RKO (cell line): Measurements from ENCODE around the gene IER3.
"Not testable (repeated sequence)": the region's sequence is repeated elsewhere in the genome, so short reads cannot be mapped to it uniquely, and the experiment has no call there.

ENCODE experiments used
- DNase-seq: peaks from one replicate; pipeline ENCODE4 v3.0.0-alpha.2; 2016; ENCODE audit warnings: low spot score

The IER3 gene

GRCh38 chr6:30723843-30724741 lies 20.3 kb downstream of the IER3 start:
- not testable (repeated sequence) for DNase-seq

DNA sequence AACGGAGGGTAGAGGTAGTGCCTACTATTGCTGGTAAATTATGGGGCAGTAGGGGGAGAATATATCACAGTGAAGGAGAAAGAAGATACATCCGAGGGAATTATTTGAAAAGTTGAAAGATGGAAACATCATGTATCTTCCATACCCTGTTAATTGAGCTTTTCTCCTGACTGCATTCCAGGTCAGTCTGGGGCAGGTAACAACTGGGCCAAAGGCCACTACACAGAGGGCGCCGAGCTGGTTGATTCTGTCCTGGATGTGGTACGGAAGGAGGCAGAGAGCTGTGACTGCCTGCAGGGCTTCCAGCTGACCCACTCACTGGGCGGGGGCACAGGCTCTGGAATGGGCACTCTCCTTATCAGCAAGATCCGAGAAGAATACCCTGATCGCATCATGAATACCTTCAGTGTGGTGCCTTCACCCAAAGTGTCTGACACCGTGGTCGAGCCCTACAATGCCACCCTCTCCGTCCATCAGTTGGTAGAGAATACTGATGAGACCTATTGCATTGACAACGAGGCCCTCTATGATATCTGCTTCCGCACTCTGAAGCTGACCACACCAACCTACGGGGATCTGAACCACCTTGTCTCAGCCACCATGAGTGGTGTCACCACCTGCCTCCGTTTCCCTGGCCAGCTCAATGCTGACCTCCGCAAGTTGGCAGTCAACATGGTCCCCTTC lies 21.0 kb downstream of the IER3 start:
- DNase-seq = not testable (repeated sequence)

DNA sequence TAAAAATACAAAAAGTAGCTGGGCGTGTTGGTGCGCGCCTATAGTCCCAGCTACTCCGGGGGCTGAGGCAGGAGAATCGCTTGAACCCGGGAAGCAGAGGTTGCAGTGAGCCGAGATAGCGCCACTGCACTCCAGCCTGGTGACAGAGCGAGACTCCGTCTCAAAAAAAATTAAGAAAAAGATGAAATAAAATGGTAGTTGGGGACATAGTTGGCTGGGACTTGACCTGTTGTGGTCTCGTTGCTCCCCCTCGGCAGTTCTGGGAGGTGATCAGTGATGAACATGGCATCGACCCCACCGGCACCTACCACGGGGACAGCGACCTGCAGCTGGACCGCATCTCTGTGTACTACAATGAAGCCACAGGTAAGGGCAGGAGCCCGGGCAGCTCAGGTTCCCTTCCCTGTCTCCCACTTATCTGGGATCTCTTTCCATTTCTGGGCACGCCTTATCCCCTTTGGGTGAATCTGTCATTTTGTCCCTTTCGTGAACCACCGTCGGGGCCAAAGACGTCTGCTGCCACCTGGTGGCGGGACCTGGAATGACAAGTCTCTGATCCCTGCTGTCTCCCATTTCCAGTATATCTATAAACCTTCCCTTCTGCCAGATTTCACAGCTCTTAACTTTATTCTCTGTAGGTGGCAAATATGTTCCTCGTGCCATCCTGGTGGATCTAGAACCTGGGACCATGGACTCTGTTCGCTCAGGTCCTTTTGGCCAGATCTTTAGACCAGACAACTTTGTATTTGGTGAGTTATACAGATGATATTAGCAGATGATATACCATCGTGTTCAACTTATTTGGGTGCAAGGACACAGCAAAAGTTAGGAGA lies 21.9 kb downstream of the IER3 start:
- DNase-seq = peak; percentile 80

GRCh38 chr6:30722025-30722279 lies 22.4 kb downstream of the IER3 start:
- DNase-seq = not testable (repeated sequence)

DNA sequence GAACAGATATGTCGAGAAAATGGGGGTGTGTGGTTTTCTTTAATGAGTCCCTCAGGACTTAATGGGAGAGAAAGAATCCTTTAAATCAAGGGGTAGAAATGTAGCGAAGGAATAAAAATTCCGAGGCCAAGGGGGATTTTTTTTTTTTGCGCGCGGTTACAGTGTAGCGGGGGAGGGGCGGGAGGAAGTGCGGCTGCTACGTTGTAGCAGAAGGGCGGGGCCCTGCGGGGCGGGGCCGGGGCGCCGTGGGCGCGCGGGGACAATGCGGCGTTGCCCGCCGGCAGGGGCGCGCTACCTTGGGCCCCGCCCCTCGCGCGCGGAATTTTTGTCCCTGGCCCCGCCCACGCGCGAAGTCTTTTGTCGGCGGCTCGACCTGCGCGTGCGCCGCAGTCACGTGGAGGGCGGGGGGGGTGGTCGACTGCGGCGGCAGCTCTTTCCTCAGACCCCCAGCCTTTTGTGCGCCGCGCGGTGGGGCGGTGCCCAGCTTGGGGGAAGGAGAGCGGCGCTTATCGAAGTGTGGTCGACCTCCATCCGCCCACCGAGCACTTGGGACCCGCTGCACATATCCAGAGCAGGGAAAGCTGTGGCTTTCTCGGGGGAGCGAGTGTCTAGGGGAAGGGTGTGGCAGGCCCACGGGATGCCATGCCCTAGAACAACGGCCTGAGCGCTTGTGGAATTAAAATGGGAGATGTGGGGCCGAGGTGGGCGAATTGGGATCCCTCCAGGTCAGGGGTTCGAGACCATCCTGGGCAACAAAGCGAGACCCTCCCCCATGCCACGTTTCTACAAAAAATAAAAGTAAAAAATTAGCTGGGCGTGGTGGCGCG lies 22.9 kb downstream of the IER3 start:
- peak; percentile 90 for DNase-seq

DNA sequence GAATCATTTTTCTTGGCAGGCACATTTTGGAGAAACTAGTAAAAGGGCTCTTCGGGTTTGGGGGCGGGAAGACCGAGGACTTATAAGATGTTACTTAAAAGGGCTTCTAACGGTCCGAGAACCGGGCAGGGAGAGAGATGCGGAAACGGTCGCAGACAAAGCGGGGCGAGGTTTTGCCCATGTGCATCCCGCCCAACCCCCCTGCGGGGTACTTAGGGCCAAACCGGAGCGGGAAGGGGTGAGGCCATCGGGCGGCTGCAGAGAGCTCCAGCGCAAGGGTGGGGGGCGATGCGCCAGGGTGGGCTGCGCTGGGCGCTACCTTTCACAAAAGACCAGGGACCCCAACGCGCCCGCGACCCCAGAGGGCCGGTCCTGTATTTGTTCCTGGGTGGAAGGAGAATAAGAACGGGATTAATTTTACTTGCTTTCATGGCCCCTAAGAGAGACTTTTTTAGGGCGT lies 23.6 kb downstream of the IER3 start:
- DNase-seq = peak; percentile 78

GRCh38 chr6:30719791-30720737 lies 24.3 kb downstream of the IER3 start, which contains the start of gene TUBB:
Gene TUBB, plus strand, starts transcription at chr6:30720352. Its CDS starts 155 bp downstream, at chr6:30720507.
- DNase-seq = peak; percentile 99

DNA sequence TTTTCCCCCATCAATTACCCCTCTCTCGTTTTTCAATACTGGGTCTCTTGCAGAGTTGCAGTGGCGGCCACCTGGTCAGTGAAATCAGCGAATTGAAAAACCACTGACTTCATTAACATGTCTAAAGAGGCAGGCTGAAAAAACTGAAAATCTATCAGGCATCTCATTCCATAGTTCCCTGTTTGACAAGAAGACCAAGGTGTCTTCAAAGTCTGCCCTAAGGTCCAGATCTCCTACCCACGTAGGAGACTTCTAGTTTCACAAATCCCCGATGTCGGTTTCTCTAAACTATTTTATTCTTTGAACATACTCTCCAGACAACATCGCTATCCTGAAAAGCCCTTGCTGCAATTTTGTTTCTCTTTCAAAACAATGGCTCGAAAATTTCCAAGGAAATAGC lies 25.0 kb downstream of the IER3 start:
- no peak for DNase-seq

- DNase-seq = not testable (repeated sequence)
Measured at GRCh38 chr6:30717845-30718720, 26.3 kb downstream of the IER3 start.

- peak; percentile 100 for DNase-seq
Measured at GRCh38 chr6:30717129-30717844, 27.1 kb downstream of the IER3 start, which contains the start of gene MDC1. Gene MDC1, minus strand, starts transcription at chr6:30717281. Its CDS starts 2,106 bp downstream, at chr6:30715175.

- no peak for DNase-seq
Measured at GRCh38 chr6:30716879-30717128, 27.5 kb downstream of the IER3 start.

GRCh38 chr6:30714263-30714662 lies 30.1 kb downstream of the IER3 start:
- no peak for DNase-seq

GRCh38 chr6:30712441-30712945 lies 31.9 kb downstream of the IER3 start:
- DNase-seq = no peak

- no peak for DNase-seq
Measured at GRCh38 chr6:30711758-30712380, 32.5 kb downstream of the IER3 start.

GRCh38 chr6:30709101-30709868 lies 35.1 kb downstream of the IER3 start:
- no peak for DNase-seq

DNA sequence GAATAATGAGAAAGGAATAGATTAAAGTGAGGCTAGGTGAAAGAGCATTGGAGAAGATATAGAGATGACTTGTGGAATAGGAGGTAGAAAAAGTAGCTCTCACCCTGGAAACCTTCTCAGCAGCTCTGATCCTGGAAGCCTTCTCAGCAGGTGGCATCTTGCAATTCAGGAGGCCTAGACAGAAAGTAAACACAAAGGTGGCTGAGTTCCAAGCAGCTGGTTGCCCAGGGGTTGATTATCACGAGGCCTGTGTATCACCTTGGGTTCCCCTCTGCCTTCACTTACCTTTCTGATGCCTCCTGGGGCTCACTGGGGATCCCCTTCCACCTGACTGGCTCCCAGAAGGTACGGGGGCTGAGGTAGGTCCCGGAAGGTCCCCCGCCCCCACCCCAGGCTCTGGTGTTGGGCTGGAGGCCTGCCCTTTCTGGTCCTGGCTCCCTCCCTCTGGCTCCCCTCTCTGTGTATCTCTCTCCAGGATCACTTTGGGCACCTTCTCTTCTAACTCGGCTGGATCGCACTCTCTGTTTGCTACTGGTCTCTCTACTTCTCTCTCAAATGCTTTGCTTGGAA lies 37.0 kb downstream of the IER3 start:
- DNase-seq = no peak

DNA sequence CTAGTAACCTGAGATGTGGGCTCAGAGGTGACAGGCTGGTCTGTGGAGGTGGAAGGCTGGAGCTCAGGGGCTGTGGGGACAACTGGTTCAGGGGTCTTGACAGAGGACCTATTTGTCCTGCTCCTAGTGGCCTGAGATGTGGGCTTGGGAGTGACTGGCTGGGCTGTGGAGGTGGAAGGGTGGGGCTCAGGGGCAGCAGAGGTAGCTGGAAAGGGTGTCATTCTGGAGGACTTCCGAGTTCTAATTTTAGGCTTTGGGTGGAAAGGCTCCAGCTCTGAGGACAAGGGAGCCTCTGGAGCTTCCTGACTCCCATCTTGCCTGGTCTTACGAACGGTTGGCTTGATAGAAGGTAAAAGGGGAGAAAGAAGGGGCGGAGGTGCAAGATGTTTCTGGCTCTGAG lies 38.7 kb downstream of the IER3 start:
- no peak for DNase-seq
